Measurements from ENCODE around the gene RAB15. TPM values are rescaled to one million over a fixed set of nuclear protein-coding genes. Genes with fewer than 3 reads are reported as not detected.

The RAB15 gene
- total RNA-seq, 1 donor from 2014 or later = 98.4 TPM

DNA sequence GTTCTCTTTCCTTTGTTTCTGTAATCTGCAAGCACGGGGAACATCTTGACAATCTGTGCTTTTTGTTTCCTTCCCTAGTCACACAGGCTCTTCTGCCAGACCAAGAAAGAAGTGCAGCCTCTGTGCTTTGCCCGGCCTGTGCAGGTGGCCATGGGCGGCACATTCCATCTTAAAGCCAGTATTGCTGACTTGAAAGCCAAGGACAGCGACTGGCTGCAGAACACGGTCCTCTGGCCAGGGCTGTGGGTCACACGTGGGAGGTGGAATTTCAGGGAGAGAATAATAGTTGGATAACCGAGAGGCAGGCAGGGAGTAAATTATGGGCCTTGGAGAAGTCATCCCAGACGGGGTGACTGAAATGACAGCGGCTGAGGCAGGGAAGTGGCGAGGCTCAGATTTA, 39.4 kb upstream of the RAB15 start:
- TF ChIP-seq, protein P1, sequence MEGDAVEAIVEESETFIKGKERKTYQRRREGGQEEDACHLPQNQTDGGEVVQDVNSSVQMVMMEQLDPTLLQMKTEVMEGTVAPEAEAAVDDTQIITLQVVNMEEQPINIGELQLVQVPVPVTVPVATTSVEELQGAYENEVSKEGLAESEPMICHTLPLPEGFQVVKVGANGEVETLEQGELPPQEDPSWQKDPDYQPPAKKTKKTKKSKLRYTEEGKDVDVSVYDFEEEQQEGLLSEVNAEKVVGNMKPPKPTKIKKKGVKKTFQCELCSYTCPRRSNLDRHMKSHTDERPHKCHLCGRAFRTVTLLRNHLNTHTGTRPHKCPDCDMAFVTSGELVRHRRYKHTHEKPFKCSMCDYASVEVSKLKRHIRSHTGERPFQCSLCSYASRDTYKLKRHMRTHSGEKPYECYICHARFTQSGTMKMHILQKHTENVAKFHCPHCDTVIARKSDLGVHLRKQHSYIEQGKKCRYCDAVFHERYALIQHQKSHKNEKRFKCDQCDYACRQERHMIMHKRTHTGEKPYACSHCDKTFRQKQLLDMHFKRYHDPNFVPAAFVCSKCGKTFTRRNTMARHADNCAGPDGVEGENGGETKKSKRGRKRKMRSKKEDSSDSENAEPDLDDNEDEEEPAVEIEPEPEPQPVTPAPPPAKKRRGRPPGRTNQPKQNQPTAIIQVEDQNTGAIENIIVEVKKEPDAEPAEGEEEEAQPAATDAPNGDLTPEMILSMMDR (IDR thresholded peaks at IDR 0.05) = no peak
- Mint-ChIP-seq H3K4me1 (ENCODE audit: low read depth) (peaks cover 4% of the 10 kb centered on the region), H3K9me3 (ENCODE audit: low read depth) (no peaks in the 10 kb centered on the region), H3K36me3 (ENCODE audit: low read depth) (peaks cover 30% of the 10 kb centered on the region), H3K27ac (ENCODE audit: unreplicated experiment) (no peak overlapping the region), H3K27me3 (ENCODE audit: low read depth) (no peaks in the 10 kb centered on the region), H3K4me3 (ENCODE audit: unreplicated experiment) (no peak overlapping the region)
- no peak for DNase-seq (ENCODE audit: low spot score)

DNA sequence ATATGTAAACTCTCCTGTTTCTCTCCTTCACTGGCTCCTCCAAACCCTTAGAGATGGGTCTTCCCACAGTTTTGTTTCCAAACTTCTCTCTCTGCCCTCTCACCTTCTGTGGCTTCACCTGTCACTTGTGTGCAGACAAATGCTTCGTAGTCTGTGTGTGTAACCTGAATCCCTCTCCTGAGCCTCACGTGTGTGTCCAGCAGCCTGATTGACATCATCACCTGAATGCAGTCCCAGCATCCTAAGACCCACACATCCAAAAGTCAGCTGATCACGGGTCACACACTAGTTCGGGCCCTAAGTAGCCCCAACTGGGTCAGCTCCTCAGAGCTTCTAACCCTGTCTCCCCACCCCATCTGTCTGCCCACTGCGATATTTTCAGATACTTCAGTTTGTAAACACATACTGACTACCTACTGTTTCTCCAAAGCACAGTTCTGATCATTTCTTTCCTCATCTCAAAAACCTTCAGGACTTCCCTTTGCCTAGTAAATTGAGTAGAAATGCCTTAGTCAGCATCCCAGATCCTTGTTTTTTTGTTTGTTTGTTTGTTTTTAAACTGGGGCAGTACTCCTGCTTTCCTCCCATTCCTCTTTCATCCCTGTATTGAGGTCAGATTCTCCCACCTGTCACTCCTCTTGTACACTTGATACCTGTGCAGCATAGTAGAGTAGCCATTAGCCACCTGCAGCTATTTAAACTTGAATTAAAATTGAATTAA, 38.2 kb upstream of the RAB15 start:
- TF ChIP-seq, protein P1 (IDR thresholded peaks at IDR 0.05) = no peak
- H3K4me1 Mint-ChIP-seq (ENCODE audit: low read depth) = peaks cover 16% of the 10 kb centered on the region
- H3K9me3 Mint-ChIP-seq (ENCODE audit: low read depth) = no peaks in the 10 kb centered on the region
- H3K27me3 Mint-ChIP-seq (ENCODE audit: low read depth) = no peaks in the 10 kb centered on the region
- H3K27ac Mint-ChIP-seq (ENCODE audit: unreplicated experiment) = no peak overlapping the region
- H3K36me3 Mint-ChIP-seq (ENCODE audit: low read depth) = peaks cover 24% of the 10 kb centered on the region
- no peak overlapping the region for H3K4me3 Mint-ChIP-seq (ENCODE audit: unreplicated experiment)
- no peak for DNase-seq (ENCODE audit: low spot score)

DNA sequence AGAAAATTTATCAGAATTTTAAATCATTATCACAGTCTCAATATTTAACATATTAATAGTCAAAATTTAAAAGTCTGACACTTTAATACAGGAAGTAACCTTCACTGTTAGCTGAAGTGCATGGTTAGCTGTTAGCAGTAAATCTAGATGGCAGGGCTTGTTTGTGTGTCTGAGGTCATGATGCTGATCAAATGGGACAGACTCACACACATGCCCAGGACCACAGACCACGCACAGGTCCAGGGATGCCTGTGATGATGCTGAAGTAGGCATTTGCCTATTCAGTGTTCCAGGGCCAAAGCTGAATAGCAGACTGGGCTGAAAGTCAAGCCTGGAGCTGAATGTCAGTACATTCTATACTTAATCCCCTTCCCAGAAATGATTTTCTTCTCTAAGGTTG, 35.1 kb upstream of the RAB15 start:
- Mint-ChIP-seq H3K27ac (ENCODE audit: unreplicated experiment) (no peak overlapping the region), H3K27me3 (ENCODE audit: low read depth) (no peaks in the 10 kb centered on the region), H3K36me3 (ENCODE audit: low read depth) (peaks cover 17% of the 10 kb centered on the region), H3K4me1 (ENCODE audit: low read depth) (peaks cover 33% of the 10 kb centered on the region), H3K9me3 (ENCODE audit: low read depth) (no peaks in the 10 kb centered on the region), H3K4me3 (ENCODE audit: unreplicated experiment) (no peak overlapping the region)
- DNase-seq (ENCODE audit: low spot score) = no peak
- TF ChIP-seq, protein P1 (IDR thresholded peaks at IDR 0.05) = no peak

DNA sequence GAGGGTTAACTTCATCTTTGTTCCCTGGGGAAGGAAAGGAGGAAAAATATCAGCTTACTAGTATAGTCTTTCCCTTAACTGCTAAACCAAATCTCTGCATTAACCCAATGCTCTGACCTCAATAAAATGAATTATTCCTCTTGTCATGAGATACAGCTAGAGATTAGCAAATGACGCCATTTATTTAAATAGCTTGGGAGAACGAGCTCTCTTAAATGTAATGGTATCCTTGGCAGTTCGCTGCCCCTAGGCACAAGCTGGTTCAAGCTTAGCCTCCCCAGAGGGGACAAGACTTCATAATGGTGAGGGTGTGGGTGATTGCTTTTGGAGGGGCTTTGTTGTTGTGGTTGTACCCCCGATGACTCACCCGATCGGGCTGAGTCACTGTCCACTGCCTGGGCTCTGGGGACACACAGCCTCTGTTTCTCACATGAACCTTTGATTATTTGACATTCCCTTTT, 34.2 kb upstream of the RAB15 start:
- DNase-seq (ENCODE audit: low spot score) = no peak
- Mint-ChIP-seq H3K36me3 (ENCODE audit: low read depth) (peaks cover 17% of the 10 kb centered on the region), H3K27me3 (ENCODE audit: low read depth) (no peaks in the 10 kb centered on the region), H3K9me3 (ENCODE audit: low read depth) (no peaks in the 10 kb centered on the region), H3K27ac (ENCODE audit: unreplicated experiment) (peak overlapping the region; percentile 88), H3K4me1 (ENCODE audit: low read depth) (peaks cover 41% of the 10 kb centered on the region), H3K4me3 (ENCODE audit: unreplicated experiment) (no peak overlapping the region)
- TF ChIP-seq, protein P1 (IDR thresholded peaks at IDR 0.05) = no peak

DNA sequence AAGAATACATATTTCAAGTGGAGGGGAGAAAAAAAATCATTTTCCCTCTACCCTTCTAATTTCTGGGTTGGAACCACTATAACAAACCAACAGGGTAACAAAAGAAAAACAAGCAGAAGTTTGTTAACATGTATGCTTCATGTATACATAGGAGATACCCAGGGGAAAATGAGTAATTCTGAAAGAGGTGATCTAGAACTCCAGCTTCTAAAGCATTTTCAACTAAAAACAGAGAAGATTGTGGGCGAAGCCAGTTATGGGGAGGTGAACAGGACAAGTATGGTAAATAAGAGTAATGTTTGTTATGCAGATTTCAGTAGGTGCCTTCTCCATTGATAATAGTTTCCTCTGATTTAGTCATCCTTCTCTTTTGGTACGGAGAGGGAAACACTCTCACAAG, 31.3 kb upstream of the RAB15 start:
- Mint-ChIP-seq H3K4me1 (ENCODE audit: low read depth) (peaks cover 67% of the 10 kb centered on the region), H3K9me3 (ENCODE audit: low read depth) (no peaks in the 10 kb centered on the region), H3K4me3 (ENCODE audit: unreplicated experiment) (no peak overlapping the region), H3K27ac (ENCODE audit: unreplicated experiment) (no peak overlapping the region), H3K36me3 (ENCODE audit: low read depth) (peaks cover 2% of the 10 kb centered on the region), H3K27me3 (ENCODE audit: low read depth) (no peaks in the 10 kb centered on the region)
- DNase-seq (ENCODE audit: low spot score) = no peak
- TF ChIP-seq, protein P1 (IDR thresholded peaks at IDR 0.05) = no peak
